HEK293 (cell line): Measurements from ENCODE around the gene ZSWIM1.

Source experiments
- CTCF ChIA-PET: fragments of 350-600 bp; formaldehyde crosslinking; extraction: SDS; loops from one replicate; lab custom pipeline; 2021; ENCODE audit warnings: antibody characterized with exemption; lab: Yijun Ruan, JAX
- POLR2A ChIA-PET: fragments of 300-600 bp; formaldehyde crosslinking; extraction: SDS; loops from one replicate; lab custom pipeline; 2020; ENCODE audit warnings: antibody characterized with exemption, inconsistent platforms; lab: Yijun Ruan, JAX
- H3K27ac ChIP-seq: fragments of 200-500 bp; sonication (Bioruptor generic); 2 replicates; pipeline ENCODE4 v1.5.1; 2014; ENCODE audit warnings: low read depth, low read length, control low read depth, inconsistent platforms; ENCODE audit errors: extremely low read depth
- H3K36me3 ChIP-seq, 2 experiments: fragments of 200-500 bp in 1 of 2; sonication (Bioruptor generic) in 1 of 2; 1 replicate in 1 of 2; 2 replicates in 1 of 2; pipeline ENCODE4 v1.5.1; 2014 to 2017; ENCODE audit warnings: inconsistent platforms in 2 of 2, low read length in 2 of 2; ENCODE audit not compliant: control insufficient read depth in 2 of 2, insufficient read depth in 1 of 2
- H3K4me1 ChIP-seq: fragments of 200-500 bp; sonication (Bioruptor generic); 2 replicates; pipeline ENCODE4 v1.5.1; 2014; ENCODE audit warnings: mild to moderate bottlenecking, low read length, inconsistent platforms; ENCODE audit not compliant: control insufficient read depth, insufficient read depth
- H3K4me3 ChIP-seq: 2 replicates; pipeline ENCODE4 v1.5.1; 2011; ENCODE audit warnings: low read depth, mild to moderate bottlenecking, control low read depth, low read length, moderate library complexity
- H3K9me3 ChIP-seq: fragments of 200-500 bp; sonication (Bioruptor generic); 2 replicates; pipeline ENCODE4 v1.5.1; 2014; ENCODE audit warnings: low read depth, low read length, inconsistent platforms; ENCODE audit not compliant: control insufficient read depth, insufficient read depth
- BCL11B ChIP-seq: fragments of 450-650 bp; formaldehyde crosslinking; IDR thresholded peaks from 2 replicates; pipeline ENCODE4 v1.5.1; 2016; ENCODE audit warnings: low read depth, missing biosample characterization, missing genetic modification characterization
- GFI1B ChIP-seq: fragments of 450-650 bp; formaldehyde crosslinking; IDR thresholded peaks from 2 replicates; pipeline ENCODE4 v1.5.1; 2016; ENCODE audit warnings: missing biosample characterization, missing genetic modification characterization
- GLI4 ChIP-seq: fragments of 450-650 bp; formaldehyde crosslinking; IDR thresholded peaks from 2 replicates; pipeline ENCODE4 v1.5.1; 2016; ENCODE audit warnings: missing biosample characterization, missing genetic modification characterization
- KLF17 ChIP-seq: fragments of 450-650 bp; formaldehyde crosslinking; IDR thresholded peaks from 2 replicates; pipeline ENCODE4 v1.5.1; 2016; ENCODE audit warnings: missing biosample characterization, missing genetic modification characterization
- KLF8 ChIP-seq: fragments of 450-650 bp; formaldehyde crosslinking; IDR thresholded peaks from 2 replicates; pipeline ENCODE4 v1.5.1; 2016; ENCODE audit warnings: missing biosample characterization, missing genetic modification characterization
- PATZ1 ChIP-seq: fragments of 450-650 bp; formaldehyde crosslinking; IDR thresholded peaks from 2 replicates; pipeline ENCODE4 v1.5.1; 2016; ENCODE audit warnings: missing biosample characterization, missing genetic modification characterization
- SP2 ChIP-seq: fragments of 450-650 bp; formaldehyde crosslinking; IDR thresholded peaks from 2 replicates; pipeline ENCODE4 v1.5.1; 2016; ENCODE audit warnings: missing biosample characterization, missing genetic modification characterization
- SP7 ChIP-seq: fragments of 450-650 bp; formaldehyde crosslinking; IDR thresholded peaks from 2 replicates; pipeline ENCODE4 v1.5.1; 2016; ENCODE audit warnings: missing biosample characterization, missing genetic modification characterization
- ZBTB20 ChIP-seq: fragments of 450-650 bp; formaldehyde crosslinking; IDR thresholded peaks from 2 replicates; pipeline ENCODE4 v1.5.1; 2016; ENCODE audit warnings: missing biosample characterization, missing genetic modification characterization
- ZNF10 ChIP-seq: fragments of 450-650 bp; formaldehyde crosslinking; IDR thresholded peaks from 2 replicates; pipeline ENCODE4 v1.5.1; 2017; ENCODE audit warnings: missing biosample characterization, missing genetic modification characterization
- ZNF146 ChIP-seq: fragments of 450-650 bp; formaldehyde crosslinking; IDR thresholded peaks from 2 replicates; pipeline ENCODE4 v1.5.1; 2016; ENCODE audit warnings: missing biosample characterization, missing genetic modification characterization
- ZNF157 ChIP-seq: fragments of 450-650 bp; formaldehyde crosslinking; IDR thresholded peaks from 2 replicates; pipeline ENCODE4 v1.5.1; 2016; ENCODE audit warnings: missing biosample characterization, missing genetic modification characterization
- ZNF174 ChIP-seq: fragments of 450-650 bp; formaldehyde crosslinking; IDR thresholded peaks from 2 replicates; pipeline ENCODE4 v1.5.0; 2017; ENCODE audit warnings: missing biosample characterization, mild to moderate bottlenecking, missing genetic modification characterization
- ZNF223 ChIP-seq: fragments of 450-650 bp; formaldehyde crosslinking; IDR thresholded peaks from 2 replicates; pipeline ENCODE4 v1.5.1; 2016; ENCODE audit warnings: missing biosample characterization, missing genetic modification characterization
- ZNF394 ChIP-seq: fragments of 450-650 bp; formaldehyde crosslinking; IDR thresholded peaks from 2 replicates; pipeline ENCODE4 v1.5.1; 2016; ENCODE audit warnings: missing biosample characterization, missing genetic modification characterization, mild to moderate bottlenecking, moderate library complexity, borderline replicate concordance
- ZNF501 ChIP-seq: fragments of 450-650 bp; formaldehyde crosslinking; IDR thresholded peaks from 2 replicates; pipeline ENCODE4 v1.5.1; 2016; ENCODE audit warnings: missing biosample characterization, missing genetic modification characterization
- ZNF521 ChIP-seq: fragments of 450-650 bp; formaldehyde crosslinking; IDR thresholded peaks from 2 replicates; pipeline ENCODE4 v1.5.1; 2017; ENCODE audit warnings: missing biosample characterization, mild to moderate bottlenecking, missing genetic modification characterization
- ZNF548 ChIP-seq: fragments of 450-650 bp; formaldehyde crosslinking; IDR thresholded peaks from 2 replicates; pipeline ENCODE4 v1.5.1; 2016; ENCODE audit warnings: missing biosample characterization, missing genetic modification characterization
- ZNF600 ChIP-seq: fragments of 450-650 bp; formaldehyde crosslinking; IDR thresholded peaks from 2 replicates; pipeline ENCODE4 v1.5.1; 2016; ENCODE audit warnings: missing biosample characterization, missing genetic modification characterization
- ZNF629 ChIP-seq: fragments of 450-650 bp; formaldehyde crosslinking; IDR thresholded peaks from 2 replicates; pipeline ENCODE4 v1.5.1; 2017; ENCODE audit warnings: missing biosample characterization, missing genetic modification characterization
- ZNF654 ChIP-seq: fragments of 450-650 bp; formaldehyde crosslinking; IDR thresholded peaks from 2 replicates; pipeline ENCODE4 v1.5.1; 2016; ENCODE audit warnings: low read depth, missing biosample characterization, missing genetic modification characterization
- ZNF677 ChIP-seq: fragments of 450-650 bp; IDR thresholded peaks from 2 replicates; pipeline ENCODE4 v1.5.0; 2018; ENCODE audit warnings: missing biosample characterization, mild to moderate bottlenecking, missing genetic modification characterization, moderate library complexity
- ZNF692 ChIP-seq: fragments of 450-650 bp; formaldehyde crosslinking; IDR thresholded peaks from 2 replicates; pipeline ENCODE4 v1.5.1; 2016; ENCODE audit warnings: missing biosample characterization, missing genetic modification characterization
- ZNF707 ChIP-seq: fragments of 450-650 bp; formaldehyde crosslinking; IDR thresholded peaks from 2 replicates; pipeline ENCODE4 v1.5.1; 2016; ENCODE audit warnings: missing biosample characterization, missing genetic modification characterization
- TF ChIP-seq, protein P1 (sequence below): fragments of 450-650 bp; formaldehyde crosslinking; conservative IDR thresholded peaks from 2 replicates; pipeline ENCODE4 v1.5.1; 2016; ENCODE audit warnings: low read depth, missing biosample characterization, missing genetic modification characterization
- TF ChIP-seq, protein P2 (sequence below): fragments of 450-650 bp; formaldehyde crosslinking; IDR thresholded peaks from 2 replicates; pipeline ENCODE4 v1.5.1; 2016; ENCODE audit warnings: missing biosample characterization, missing genetic modification characterization

The ZSWIM1 gene

GRCh38 chr20:45833030-45833882 is 47.8 kb upstream of the ZSWIM1 start, which contains the start of gene SNX21 (continued):
- TF ChIP-seq ZNF146 (tag by site-specific recombination): no peak
- TF ChIP-seq ZNF548: no peak
- TF ChIP-seq BCL11B (tag by site-specific recombination): no peak
- TF ChIP-seq, protein P1, sequence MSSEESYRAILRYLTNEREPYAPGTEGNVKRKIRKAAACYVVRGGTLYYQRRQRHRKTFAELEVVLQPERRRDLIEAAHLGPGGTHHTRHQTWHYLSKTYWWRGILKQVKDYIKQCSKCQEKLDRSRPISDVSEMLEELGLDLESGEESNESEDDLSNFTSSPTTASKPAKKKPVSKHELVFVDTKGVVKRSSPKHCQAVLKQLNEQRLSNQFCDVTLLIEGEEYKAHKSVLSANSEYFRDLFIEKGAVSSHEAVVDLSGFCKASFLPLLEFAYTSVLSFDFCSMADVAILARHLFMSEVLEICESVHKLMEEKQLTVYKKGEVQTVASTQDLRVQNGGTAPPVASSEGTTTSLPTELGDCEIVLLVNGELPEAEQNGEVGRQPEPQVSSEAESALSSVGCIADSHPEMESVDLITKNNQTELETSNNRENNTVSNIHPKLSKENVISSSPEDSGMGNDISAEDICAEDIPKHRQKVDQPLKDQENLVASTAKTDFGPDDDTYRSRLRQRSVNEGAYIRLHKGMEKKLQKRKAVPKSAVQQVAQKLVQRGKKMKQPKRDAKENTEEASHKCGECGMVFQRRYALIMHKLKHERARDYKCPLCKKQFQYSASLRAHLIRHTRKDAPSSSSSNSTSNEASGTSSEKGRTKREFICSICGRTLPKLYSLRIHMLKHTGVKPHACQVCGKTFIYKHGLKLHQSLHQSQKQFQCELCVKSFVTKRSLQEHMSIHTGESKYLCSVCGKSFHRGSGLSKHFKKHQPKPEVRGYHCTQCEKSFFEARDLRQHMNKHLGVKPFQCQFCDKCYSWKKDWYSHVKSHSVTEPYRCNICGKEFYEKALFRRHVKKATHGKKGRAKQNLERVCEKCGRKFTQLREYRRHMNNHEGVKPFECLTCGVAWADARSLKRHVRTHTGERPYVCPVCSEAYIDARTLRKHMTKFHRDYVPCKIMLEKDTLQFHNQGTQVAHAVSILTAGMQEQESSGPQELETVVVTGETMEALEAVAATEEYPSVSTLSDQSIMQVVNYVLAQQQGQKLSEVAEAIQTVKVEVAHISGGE: no peak
- no peak for TF ChIP-seq ZNF521
- no peak for TF ChIP-seq ZNF707 (tag by site-specific recombination)
- TF ChIP-seq GFI1B (tag by site-specific recombination): no peak
- no peak for TF ChIP-seq ZNF10
- TF ChIP-seq ZNF629: peak; percentile 59
- no peak for TF ChIP-seq ZNF677
- TF ChIP-seq ZNF174: no peak
- no peak for TF ChIP-seq ZNF654 (tag by site-specific recombination)
- no peak for TF ChIP-seq ZNF157
- TF ChIP-seq, protein P2, sequence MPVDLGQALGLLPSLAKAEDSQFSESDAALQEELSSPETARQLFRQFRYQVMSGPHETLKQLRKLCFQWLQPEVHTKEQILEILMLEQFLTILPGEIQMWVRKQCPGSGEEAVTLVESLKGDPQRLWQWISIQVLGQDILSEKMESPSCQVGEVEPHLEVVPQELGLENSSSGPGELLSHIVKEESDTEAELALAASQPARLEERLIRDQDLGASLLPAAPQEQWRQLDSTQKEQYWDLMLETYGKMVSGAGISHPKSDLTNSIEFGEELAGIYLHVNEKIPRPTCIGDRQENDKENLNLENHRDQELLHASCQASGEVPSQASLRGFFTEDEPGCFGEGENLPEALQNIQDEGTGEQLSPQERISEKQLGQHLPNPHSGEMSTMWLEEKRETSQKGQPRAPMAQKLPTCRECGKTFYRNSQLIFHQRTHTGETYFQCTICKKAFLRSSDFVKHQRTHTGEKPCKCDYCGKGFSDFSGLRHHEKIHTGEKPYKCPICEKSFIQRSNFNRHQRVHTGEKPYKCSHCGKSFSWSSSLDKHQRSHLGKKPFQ: no peak

DNA sequence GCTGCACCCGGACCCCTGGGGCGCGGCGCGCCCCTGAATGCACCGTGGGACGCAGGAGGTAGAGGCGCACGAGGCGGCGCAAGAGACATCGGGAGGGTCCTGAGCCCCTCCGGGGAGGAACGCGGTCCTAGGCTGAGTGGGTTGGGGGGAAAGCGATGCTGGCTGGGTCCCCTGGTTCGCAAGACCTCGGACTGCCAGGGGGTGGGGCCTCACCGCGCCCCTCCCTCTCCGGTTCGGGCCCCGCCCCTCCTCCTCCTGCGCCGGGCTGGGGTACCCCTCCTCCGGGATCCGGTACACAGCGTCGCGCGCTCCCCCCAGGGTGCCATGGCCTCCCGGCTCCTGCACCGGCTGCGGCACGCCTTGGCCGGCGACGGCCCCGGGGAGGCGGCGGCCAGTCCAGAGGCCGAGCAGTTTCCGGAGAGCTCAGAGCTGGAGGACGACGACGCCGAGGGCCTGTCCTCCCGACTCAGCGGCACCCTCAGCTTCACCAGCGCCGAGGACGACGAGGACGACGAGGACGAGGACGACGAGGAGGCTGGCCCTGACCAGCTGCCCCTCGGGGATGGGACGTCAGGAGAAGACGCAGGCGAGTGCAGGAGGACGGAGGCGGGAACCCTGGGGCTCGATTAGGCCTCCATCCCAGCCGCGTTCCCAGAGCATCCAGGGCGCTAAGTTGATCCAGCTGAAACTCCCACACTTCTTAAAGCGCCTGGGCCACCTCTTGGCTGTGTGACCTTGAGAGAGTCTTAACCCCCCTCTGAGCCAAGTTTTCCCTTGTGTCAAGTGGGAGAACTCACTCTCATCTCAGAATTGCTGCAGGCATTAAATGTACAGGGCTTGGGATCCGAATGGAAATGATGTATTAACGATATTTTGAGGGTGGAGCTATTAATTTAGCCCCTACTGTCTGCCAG is 46.9 kb upstream of the ZSWIM1 start:
- POLR2A ChIA-PET: interaction anchor here (0.8 to 1.5 kb wide), 5 partner anchors 15 to 137 kb away, joined by 3 to 4 read pairs (median 3); partner anchors contain the start of gene ACOT8
- H3K27ac ChIP-seq: peak overlapping the region; percentile 46
- H3K4me1 ChIP-seq: no peaks in the 10 kb centered on the region; the same call in 1 of the 2 replicates
- H3K4me3 ChIP-seq: peak overlapping the region; percentile 48
- CTCF ChIA-PET: interaction anchor here (0.6 to 2.0 kb wide), 3 partner anchors 10 to 1953 kb away, joined by 4 to 8 read pairs (median 4); no protein-coding TSS in a partner anchor
- H3K9me3 ChIP-seq: no peaks in the 10 kb centered on the region
- H3K36me3 ChIP-seq: peaks cover 0 to 8% of the 10 kb centered on the region in 2 experiments; a peak in 1 of 3 replicates
- TF ChIP-seq SP7 (peak; percentile 33; the same call in 1 of the 2 replicates), ZNF692 (0 out of 2 replicates have a peak, but pooled peaks have one; percentile 31), ZNF223 (tag by site-specific recombination) (peak; percentile 58; the same call in 1 of the 2 replicates), ZNF600 (tag by site-specific recombination) (0 out of 2 replicates have a peak, but pooled peaks have one; percentile 22), GLI4 (tag by site-specific recombination) (no peak), ZBTB20 (0 out of 2 replicates have a peak, but pooled peaks have one; percentile 38), PATZ1 (tag by site-specific recombination) (peak; percentile 71; the same call in 1 of the 2 replicates), KLF17 (tag by site-specific recombination) (0 out of 2 replicates have a peak, but pooled peaks have one; percentile 46), KLF8 (tag by site-specific recombination) (peak; percentile 53; the same call in 1 of the 2 replicates), ZNF394 (tag by site-specific recombination) (peak; percentile 64; the same call in 1 of the 2 replicates), ZNF501 (tag by site-specific recombination) (peak; percentile 57; the same call in 1 of the 2 replicates), SP2 (tag by site-specific recombination) (peak; percentile 56; the same call in 1 of the 2 replicates)
